HEK293 (cell line): ENCODE data around the gene SNAPIN.

Source experiments
- CTCF ChIA-PET: fragments of 350-600 bp; formaldehyde crosslinking; extraction: SDS; loops from one replicate; lab custom pipeline; 2021; ENCODE audit warnings: antibody characterized with exemption; lab: Yijun Ruan, JAX
- POLR2A ChIA-PET: fragments of 300-600 bp; formaldehyde crosslinking; extraction: SDS; loops from one replicate; lab custom pipeline; 2020; ENCODE audit warnings: antibody characterized with exemption, inconsistent platforms; lab: Yijun Ruan, JAX
- H3K27ac ChIP-seq: fragments of 200-500 bp; sonication (Bioruptor generic); 2 replicates; pipeline ENCODE4 v1.5.1; 2014; ENCODE audit warnings: low read depth, low read length, control low read depth, inconsistent platforms; ENCODE audit errors: extremely low read depth
- H3K36me3 ChIP-seq, 2 experiments: fragments of 200-500 bp in 1 of 2; sonication (Bioruptor generic) in 1 of 2; 1 replicate in 1 of 2; 2 replicates in 1 of 2; pipeline ENCODE4 v1.5.1; 2014 to 2017; ENCODE audit warnings: inconsistent platforms in 2 of 2, low read length in 2 of 2; ENCODE audit not compliant: control insufficient read depth in 2 of 2, insufficient read depth in 1 of 2
- H3K4me1 ChIP-seq: fragments of 200-500 bp; sonication (Bioruptor generic); 2 replicates; pipeline ENCODE4 v1.5.1; 2014; ENCODE audit warnings: mild to moderate bottlenecking, low read length, inconsistent platforms; ENCODE audit not compliant: control insufficient read depth, insufficient read depth
- H3K4me3 ChIP-seq: 2 replicates; pipeline ENCODE4 v1.5.1; 2011; ENCODE audit warnings: low read depth, mild to moderate bottlenecking, control low read depth, low read length, moderate library complexity
- H3K9me3 ChIP-seq: fragments of 200-500 bp; sonication (Bioruptor generic); 2 replicates; pipeline ENCODE4 v1.5.1; 2014; ENCODE audit warnings: low read depth, low read length, inconsistent platforms; ENCODE audit not compliant: control insufficient read depth, insufficient read depth
- EGR2 ChIP-seq: fragments of 450-650 bp; formaldehyde crosslinking; IDR thresholded peaks from 2 replicates; pipeline ENCODE4 v1.5.1; 2016; ENCODE audit warnings: low read depth, missing biosample characterization, missing genetic modification characterization
- GFI1B ChIP-seq: fragments of 450-650 bp; formaldehyde crosslinking; IDR thresholded peaks from 2 replicates; pipeline ENCODE4 v1.5.1; 2016; ENCODE audit warnings: missing biosample characterization, missing genetic modification characterization
- GLIS2 ChIP-seq: fragments of 450-650 bp; formaldehyde crosslinking; IDR thresholded peaks from 2 replicates; pipeline ENCODE4 v1.5.1; 2016; ENCODE audit warnings: missing biosample characterization, missing genetic modification characterization
- IKZF3 ChIP-seq: fragments of 450-650 bp; IDR thresholded peaks from 2 replicates; pipeline ENCODE4 v1.5.0; 2018; ENCODE audit warnings: missing biosample characterization, mild to moderate bottlenecking, missing genetic modification characterization, moderate library complexity
- KLF1 ChIP-seq: fragments of 450-650 bp; formaldehyde crosslinking; IDR thresholded peaks from 2 replicates; pipeline ENCODE4 v1.5.1; 2016; ENCODE audit warnings: missing biosample characterization, missing genetic modification characterization
- KLF16 ChIP-seq: fragments of 450-650 bp; formaldehyde crosslinking; IDR thresholded peaks from 2 replicates; pipeline ENCODE4 v1.5.1; 2017; ENCODE audit warnings: missing biosample characterization, missing genetic modification characterization
- SP3 ChIP-seq: fragments of 450-650 bp; formaldehyde crosslinking; IDR thresholded peaks from 2 replicates; pipeline ENCODE4 v1.5.1; 2016; ENCODE audit warnings: missing biosample characterization, missing genetic modification characterization
- YY1 ChIP-seq: fragments of 450-650 bp; formaldehyde crosslinking; IDR thresholded peaks from 2 replicates; pipeline ENCODE4 v1.5.1; 2018; ENCODE audit warnings: missing biosample characterization, missing genetic modification characterization
- ZFHX2 ChIP-seq: fragments of 450-650 bp; formaldehyde crosslinking; conservative IDR thresholded peaks from 2 replicates; pipeline ENCODE4 v1.5.1; 2016; ENCODE audit warnings: missing biosample characterization, missing genetic modification characterization
- ZIC2 ChIP-seq: fragments of 450-650 bp; formaldehyde crosslinking; IDR thresholded peaks from 2 replicates; pipeline ENCODE4 v1.5.1; 2016; ENCODE audit warnings: missing biosample characterization, missing genetic modification characterization
- ZNF114 ChIP-seq: fragments of 450-650 bp; formaldehyde crosslinking; IDR thresholded peaks from 2 replicates; pipeline ENCODE4 v1.5.0; 2017; ENCODE audit warnings: missing biosample characterization, missing genetic modification characterization
- ZNF266 ChIP-seq: fragments of 450-650 bp; formaldehyde crosslinking; IDR thresholded peaks from 2 replicates; pipeline ENCODE4 v1.5.1; 2016; ENCODE audit warnings: missing biosample characterization, missing genetic modification characterization, low read depth
- ZNF341 ChIP-seq: fragments of 450-650 bp; formaldehyde crosslinking; IDR thresholded peaks from 2 replicates; pipeline ENCODE4; 2016; ENCODE audit warnings: low read depth, missing biosample characterization, missing genetic modification characterization
- ZNF350 ChIP-seq: fragments of 450-650 bp; formaldehyde crosslinking; IDR thresholded peaks from 2 replicates; pipeline ENCODE4 v1.5.0; 2017; ENCODE audit warnings: missing biosample characterization, mild to moderate bottlenecking, missing genetic modification characterization
- ZNF426 ChIP-seq: fragments of 450-650 bp; formaldehyde crosslinking; IDR thresholded peaks from 2 replicates; pipeline ENCODE4 v1.5.1; 2017; ENCODE audit warnings: missing biosample characterization, missing genetic modification characterization, mild to moderate bottlenecking, inconsistent platforms, moderate library complexity
- ZNF521 ChIP-seq: fragments of 450-650 bp; formaldehyde crosslinking; IDR thresholded peaks from 2 replicates; pipeline ENCODE4 v1.5.1; 2017; ENCODE audit warnings: missing biosample characterization, mild to moderate bottlenecking, missing genetic modification characterization
- ZNF549 ChIP-seq: fragments of 450-650 bp; IDR thresholded peaks from 2 replicates; pipeline ENCODE4 v1.5.1; 2018; ENCODE audit warnings: missing biosample characterization, missing genetic modification characterization, mild to moderate bottlenecking, inconsistent platforms, moderate library complexity
- ZNF76 ChIP-seq: fragments of 450-650 bp; formaldehyde crosslinking; IDR thresholded peaks from 2 replicates; pipeline ENCODE4; 2016; ENCODE audit warnings: low read depth, missing biosample characterization, missing genetic modification characterization, borderline replicate concordance
- ZNF768 ChIP-seq: fragments of 450-650 bp; formaldehyde crosslinking; IDR thresholded peaks from 2 replicates; pipeline ENCODE4 v1.5.1; 2018; ENCODE audit warnings: missing biosample characterization, mild to moderate bottlenecking, missing genetic modification characterization
- ZNF837 ChIP-seq: fragments of 450-650 bp; formaldehyde crosslinking; IDR thresholded peaks from 2 replicates; pipeline ENCODE4 v1.5.1; 2016; ENCODE audit warnings: missing biosample characterization, missing genetic modification characterization
- ZXDB ChIP-seq: fragments of 450-650 bp; formaldehyde crosslinking; IDR thresholded peaks from 2 replicates; pipeline ENCODE4 v1.5.1; 2016; ENCODE audit warnings: missing biosample characterization, missing genetic modification characterization
- TF ChIP-seq, protein P1 (sequence below): fragments of 450-650 bp; formaldehyde crosslinking; IDR thresholded peaks from 2 replicates; pipeline ENCODE4 v1.5.1; 2016; ENCODE audit warnings: missing biosample characterization, missing genetic modification characterization
- TF ChIP-seq, protein P2 (sequence below): fragments of 450-650 bp; formaldehyde crosslinking; IDR thresholded peaks from 2 replicates; pipeline ENCODE4 v1.5.1; 2016; ENCODE audit warnings: missing biosample characterization, missing genetic modification characterization
- TF ChIP-seq, protein P3 (sequence below): fragments of 450-650 bp; formaldehyde crosslinking; IDR thresholded peaks from 2 replicates; pipeline ENCODE4 v1.5.1; 2016; ENCODE audit warnings: missing biosample characterization, missing genetic modification characterization, borderline replicate concordance
- TF ChIP-seq, protein P4 (sequence below): fragments of 450-650 bp; formaldehyde crosslinking; IDR thresholded peaks from 2 replicates; pipeline ENCODE4 v1.5.1; 2016; ENCODE audit warnings: missing biosample characterization, missing genetic modification characterization
- TF ChIP-seq, protein P5 (sequence below): fragments of 450-650 bp; formaldehyde crosslinking; IDR thresholded peaks from 2 replicates; pipeline ENCODE4 v1.5.1; 2016; ENCODE audit warnings: missing biosample characterization, missing genetic modification characterization

Gene SNAPIN

DNA sequence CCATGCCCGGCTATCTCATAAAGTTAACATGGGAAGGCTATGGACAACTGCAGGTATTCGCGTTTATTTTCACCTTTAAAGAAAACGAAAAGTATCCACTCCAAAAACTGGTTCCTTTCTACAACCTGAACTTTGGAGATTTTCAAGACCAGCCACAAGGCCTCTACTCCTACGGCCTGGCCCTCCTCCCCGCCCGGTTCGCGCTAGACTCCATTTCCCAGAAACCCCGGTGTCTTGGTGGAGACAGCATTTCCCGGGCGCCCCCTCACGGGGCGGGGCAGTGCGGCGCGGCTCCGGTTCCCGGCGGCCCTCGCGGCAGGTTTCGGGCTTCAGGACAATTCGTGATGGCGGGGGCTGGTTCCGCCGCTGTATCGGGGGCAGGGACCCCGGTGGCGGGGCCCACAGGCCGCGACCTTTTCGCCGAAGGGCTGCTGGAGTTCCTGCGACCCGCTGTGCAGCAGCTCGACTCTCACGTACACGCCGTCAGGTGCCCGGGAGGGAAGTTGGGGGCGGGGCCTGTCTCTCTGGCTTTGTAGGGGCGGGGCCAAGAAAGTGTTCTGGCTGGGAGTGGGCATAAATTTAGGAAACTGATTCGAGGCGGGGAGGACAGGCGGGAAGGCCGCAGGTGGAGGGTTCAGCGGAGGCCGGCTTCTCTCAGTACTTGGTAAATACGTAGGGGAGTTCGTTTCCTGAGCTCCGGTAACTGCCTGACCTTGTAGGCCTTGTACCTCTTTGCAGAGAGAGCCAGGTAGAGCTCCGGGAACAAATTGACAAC is at the start of gene SNAPIN (continued):
- TF ChIP-seq, protein P1, sequence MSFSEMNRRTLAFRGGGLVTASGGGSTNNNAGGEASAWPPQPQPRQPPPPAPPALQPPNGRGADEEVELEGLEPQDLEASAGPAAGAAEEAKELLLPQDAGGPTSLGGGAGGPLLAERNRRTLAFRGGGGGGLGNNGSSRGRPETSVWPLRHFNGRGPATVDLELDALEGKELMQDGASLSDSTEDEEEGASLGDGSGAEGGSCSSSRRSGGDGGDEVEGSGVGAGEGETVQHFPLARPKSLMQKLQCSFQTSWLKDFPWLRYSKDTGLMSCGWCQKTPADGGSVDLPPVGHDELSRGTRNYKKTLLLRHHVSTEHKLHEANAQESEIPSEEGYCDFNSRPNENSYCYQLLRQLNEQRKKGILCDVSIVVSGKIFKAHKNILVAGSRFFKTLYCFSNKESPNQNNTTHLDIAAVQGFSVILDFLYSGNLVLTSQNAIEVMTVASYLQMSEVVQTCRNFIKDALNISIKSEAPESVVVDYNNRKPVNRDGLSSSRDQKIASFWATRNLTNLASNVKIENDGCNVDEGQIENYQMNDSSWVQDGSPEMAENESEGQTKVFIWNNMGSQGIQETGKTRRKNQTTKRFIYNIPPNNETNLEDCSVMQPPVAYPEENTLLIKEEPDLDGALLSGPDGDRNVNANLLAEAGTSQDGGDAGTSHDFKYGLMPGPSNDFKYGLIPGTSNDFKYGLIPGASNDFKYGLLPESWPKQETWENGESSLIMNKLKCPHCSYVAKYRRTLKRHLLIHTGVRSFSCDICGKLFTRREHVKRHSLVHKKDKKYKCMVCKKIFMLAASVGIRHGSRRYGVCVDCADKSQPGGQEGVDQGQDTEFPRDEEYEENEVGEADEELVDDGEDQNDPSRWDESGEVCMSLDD: peak; percentile 39; the same call in 1 of the 2 replicates
- TF ChIP-seq GFI1B (tag by site-specific recombination) (0 out of 2 replicates have a peak, but pooled peaks have one; percentile 14), KLF16 (tag by site-specific recombination) (peak; percentile 30; the same call in 1 of the 2 replicates), ZXDB (peak; percentile 84), ZNF350 (tag by site-specific recombination) (no peak), ZNF266 (no peak), GLIS2 (tag by site-specific recombination) (peak; percentile 55), ZNF521 (tag by site-specific recombination) (no peak), ZNF341 (tag by site-specific recombination) (0 out of 2 replicates have a peak, but pooled peaks have one; percentile 28)
- TF ChIP-seq, protein P2, sequence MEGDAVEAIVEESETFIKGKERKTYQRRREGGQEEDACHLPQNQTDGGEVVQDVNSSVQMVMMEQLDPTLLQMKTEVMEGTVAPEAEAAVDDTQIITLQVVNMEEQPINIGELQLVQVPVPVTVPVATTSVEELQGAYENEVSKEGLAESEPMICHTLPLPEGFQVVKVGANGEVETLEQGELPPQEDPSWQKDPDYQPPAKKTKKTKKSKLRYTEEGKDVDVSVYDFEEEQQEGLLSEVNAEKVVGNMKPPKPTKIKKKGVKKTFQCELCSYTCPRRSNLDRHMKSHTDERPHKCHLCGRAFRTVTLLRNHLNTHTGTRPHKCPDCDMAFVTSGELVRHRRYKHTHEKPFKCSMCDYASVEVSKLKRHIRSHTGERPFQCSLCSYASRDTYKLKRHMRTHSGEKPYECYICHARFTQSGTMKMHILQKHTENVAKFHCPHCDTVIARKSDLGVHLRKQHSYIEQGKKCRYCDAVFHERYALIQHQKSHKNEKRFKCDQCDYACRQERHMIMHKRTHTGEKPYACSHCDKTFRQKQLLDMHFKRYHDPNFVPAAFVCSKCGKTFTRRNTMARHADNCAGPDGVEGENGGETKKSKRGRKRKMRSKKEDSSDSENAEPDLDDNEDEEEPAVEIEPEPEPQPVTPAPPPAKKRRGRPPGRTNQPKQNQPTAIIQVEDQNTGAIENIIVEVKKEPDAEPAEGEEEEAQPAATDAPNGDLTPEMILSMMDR (tag by site-specific recombination): peak; percentile 76

DNA sequence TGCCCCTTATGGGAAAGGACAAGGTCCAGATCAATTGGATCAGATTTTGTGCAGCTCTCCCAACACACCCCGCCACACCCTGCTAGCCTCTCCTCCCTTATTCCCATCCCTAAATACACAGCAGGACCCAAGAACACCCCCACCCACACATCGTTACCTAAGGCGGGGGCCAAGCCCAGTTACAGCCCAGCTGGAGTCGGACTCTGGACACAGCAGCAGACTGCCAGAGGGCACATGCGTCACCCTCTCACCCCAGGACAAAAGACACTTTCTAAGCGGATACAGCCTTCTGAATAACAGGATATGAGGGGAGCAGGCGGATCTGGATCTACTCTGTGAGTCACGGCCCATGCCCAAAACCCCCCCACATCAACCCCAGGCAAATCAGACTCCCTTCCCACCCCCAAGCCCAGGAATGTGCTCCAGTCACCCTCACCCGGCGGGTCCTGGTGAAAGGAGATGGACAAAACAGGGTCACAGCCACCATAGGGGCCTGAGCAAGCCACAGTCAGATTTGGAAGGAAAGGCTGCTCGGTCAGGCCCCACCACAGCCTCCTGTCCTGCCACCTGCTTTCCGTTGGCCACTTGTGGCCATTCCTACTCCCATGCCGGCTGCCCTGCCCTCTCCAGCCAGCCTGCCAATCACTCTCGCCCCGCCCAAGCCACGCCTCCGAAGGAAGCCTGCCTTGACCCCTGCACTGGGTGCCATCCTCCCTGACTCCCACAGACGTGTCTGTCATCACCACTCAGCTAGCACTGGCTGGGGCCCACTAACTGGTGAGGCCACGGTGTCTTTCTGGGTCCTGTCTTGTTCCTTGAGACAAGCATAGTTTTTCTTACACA is 49.5 kb upstream of the SNAPIN start:
- ChIA-PET POLR2A (interaction anchor here (0.5 to 3.3 kb wide), 2 partner anchors 18 to 53 kb away, joined by 3 to 10 read pairs; partner anchors contain the start of gene S100A13), CTCF (interaction anchor here (0.5 to 2.8 kb wide), 4 partner anchors 13 to 629 kb away, joined by 3 to 16 read pairs (median 5); partner anchors contain the start of genes S100A1 and S100A13)
- H3K27ac ChIP-seq: no peak overlapping the region
- H3K4me1 ChIP-seq: no peaks in the 10 kb centered on the region
- H3K9me3 ChIP-seq: no peaks in the 10 kb centered on the region
- peak overlapping the region; percentile 16 for H3K4me3 ChIP-seq
- TF ChIP-seq, protein P3, sequence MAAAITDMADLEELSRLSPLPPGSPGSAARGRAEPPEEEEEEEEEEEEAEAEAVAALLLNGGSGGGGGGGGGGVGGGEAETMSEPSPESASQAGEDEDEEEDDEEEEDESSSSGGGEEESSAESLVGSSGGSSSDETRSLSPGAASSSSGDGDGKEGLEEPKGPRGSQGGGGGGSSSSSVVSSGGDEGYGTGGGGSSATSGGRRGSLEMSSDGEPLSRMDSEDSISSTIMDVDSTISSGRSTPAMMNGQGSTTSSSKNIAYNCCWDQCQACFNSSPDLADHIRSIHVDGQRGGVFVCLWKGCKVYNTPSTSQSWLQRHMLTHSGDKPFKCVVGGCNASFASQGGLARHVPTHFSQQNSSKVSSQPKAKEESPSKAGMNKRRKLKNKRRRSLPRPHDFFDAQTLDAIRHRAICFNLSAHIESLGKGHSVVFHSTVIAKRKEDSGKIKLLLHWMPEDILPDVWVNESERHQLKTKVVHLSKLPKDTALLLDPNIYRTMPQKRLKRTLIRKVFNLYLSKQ (tag by site-specific recombination): no peak
- TF ChIP-seq ZNF76 (tag by site-specific recombination): no peak
- TF ChIP-seq EGR2 (tag by site-specific recombination): peak; percentile 70; the same call in 1 of the 2 replicates
- TF ChIP-seq, protein P4, sequence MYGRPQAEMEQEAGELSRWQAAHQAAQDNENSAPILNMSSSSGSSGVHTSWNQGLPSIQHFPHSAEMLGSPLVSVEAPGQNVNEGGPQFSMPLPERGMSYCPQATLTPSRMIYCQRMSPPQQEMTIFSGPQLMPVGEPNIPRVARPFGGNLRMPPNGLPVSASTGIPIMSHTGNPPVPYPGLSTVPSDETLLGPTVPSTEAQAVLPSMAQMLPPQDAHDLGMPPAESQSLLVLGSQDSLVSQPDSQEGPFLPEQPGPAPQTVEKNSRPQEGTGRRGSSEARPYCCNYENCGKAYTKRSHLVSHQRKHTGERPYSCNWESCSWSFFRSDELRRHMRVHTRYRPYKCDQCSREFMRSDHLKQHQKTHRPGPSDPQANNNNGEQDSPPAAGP: peak; percentile 98
- peak; percentile 80 for TF ChIP-seq ZIC2 (tag by site-specific recombination)
- TF ChIP-seq SP3 (tag by site-specific recombination): no peak
- TF ChIP-seq YY1 (tag by site-specific recombination): no peak
- TF ChIP-seq ZNF549 (tag by site-specific recombination): no peak
- no peak for TF ChIP-seq ZNF768 (tag by site-specific recombination)
- TF ChIP-seq ZFHX2 (tag by site-specific recombination): peak; percentile 54
- no peak for TF ChIP-seq ZNF426 (tag by site-specific recombination)
- TF ChIP-seq ZNF114: no peak
- TF ChIP-seq IKZF3 (tag by site-specific recombination): no peak
- TF ChIP-seq, protein P5, sequence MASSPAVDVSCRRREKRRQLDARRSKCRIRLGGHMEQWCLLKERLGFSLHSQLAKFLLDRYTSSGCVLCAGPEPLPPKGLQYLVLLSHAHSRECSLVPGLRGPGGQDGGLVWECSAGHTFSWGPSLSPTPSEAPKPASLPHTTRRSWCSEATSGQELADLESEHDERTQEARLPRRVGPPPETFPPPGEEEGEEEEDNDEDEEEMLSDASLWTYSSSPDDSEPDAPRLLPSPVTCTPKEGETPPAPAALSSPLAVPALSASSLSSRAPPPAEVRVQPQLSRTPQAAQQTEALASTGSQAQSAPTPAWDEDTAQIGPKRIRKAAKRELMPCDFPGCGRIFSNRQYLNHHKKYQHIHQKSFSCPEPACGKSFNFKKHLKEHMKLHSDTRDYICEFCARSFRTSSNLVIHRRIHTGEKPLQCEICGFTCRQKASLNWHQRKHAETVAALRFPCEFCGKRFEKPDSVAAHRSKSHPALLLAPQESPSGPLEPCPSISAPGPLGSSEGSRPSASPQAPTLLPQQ (tag by site-specific recombination): peak; percentile 49; the same call in 1 of the 2 replicates
- no peak for TF ChIP-seq ZNF837 (tag by site-specific recombination)
- TF ChIP-seq KLF1 (tag by site-specific recombination): peak; percentile 94
- H3K36me3 ChIP-seq: no peaks in the 10 kb centered on the region
